PFSK-1 (cell line): ENCODE data around the gene PLAU.

ENCODE experiments used
- FOXP2 ChIP-seq: optimal IDR thresholded peaks from 2 replicates; pipeline ENCODE3; 2011; ENCODE audit warnings: borderline replicate concordance, control low read depth, inconsistent platforms; ENCODE audit not compliant: insufficient read depth; ENCODE audit errors: extremely low read length, extremely low read depth
- POLR2AphosphoS5 ChIP-seq: IDR thresholded peaks from 2 replicates; pipeline ENCODE4 v1.6.1; 2012; ENCODE audit warnings: low read depth, mild to moderate bottlenecking, control low read depth, low read length, moderate library complexity
- REST ChIP-seq, 2 experiments: IDR thresholded peaks; 2 replicates each; pipeline versions ENCODE4 v1.6.1 to v1.8.0; 2011 to 2012; ENCODE audit warnings: low read depth in 2 of 2, low read length in 2 of 2, control low read depth in 1 of 2, inconsistent platforms in 1 of 2, mild to moderate bottlenecking in 1 of 2, moderate library complexity in 1 of 2; ENCODE audit not compliant: insufficient read depth in 1 of 2
- SIN3A ChIP-seq: IDR thresholded peaks from 2 replicates; pipeline ENCODE4 v1.6.1; 2012; ENCODE audit warnings: mild to moderate bottlenecking, low read length, moderate library complexity, borderline replicate concordance; ENCODE audit not compliant: insufficient read depth
- TAF1 ChIP-seq: IDR thresholded peaks from 2 replicates; pipeline ENCODE4 v1.6.1; 2012; ENCODE audit warnings: low read length, control low read depth, borderline replicate concordance; ENCODE audit not compliant: insufficient read depth

The PLAU gene

GRCh38 chr10:73893426-73893825, 17.5 kb upstream of the PLAU start:
- TF ChIP-seq REST (IDR thresholded peaks at IDR 0.05; ENCODE audit: insufficient read depth in 1 of 2, low read depth in 2 of 2, low read length in 2 of 2) = no peak
- no peak for TF ChIP-seq SIN3A
- no peak for TF ChIP-seq POLR2AphosphoS5
- no peak for TF ChIP-seq FOXP2
- TF ChIP-seq TAF1 = no peak

GRCh38 chr10:73894245-73894971, 16.5 kb upstream of the PLAU start:
- TF ChIP-seq SIN3A = no peak
- TF ChIP-seq FOXP2 = no peak
- TF ChIP-seq POLR2AphosphoS5 = no peak
- no peak for TF ChIP-seq REST (IDR thresholded peaks at IDR 0.05; ENCODE audit: insufficient read depth in 1 of 2, low read depth in 2 of 2, low read length in 2 of 2)
- TF ChIP-seq TAF1 = no peak

GRCh38 chr10:73897693-73898092, 13.2 kb upstream of the PLAU start:
- no peak for TF ChIP-seq FOXP2
- TF ChIP-seq REST (IDR thresholded peaks at IDR 0.05; ENCODE audit: insufficient read depth in 1 of 2, low read depth in 2 of 2, low read length in 2 of 2) = no peak
- no peak for TF ChIP-seq SIN3A
- TF ChIP-seq POLR2AphosphoS5 = no peak
- no peak for TF ChIP-seq TAF1

- TF ChIP-seq POLR2AphosphoS5 = no peak
- TF ChIP-seq SIN3A = no peak
- TF ChIP-seq REST (IDR thresholded peaks at IDR 0.05; ENCODE audit: insufficient read depth in 1 of 2, low read depth in 2 of 2, low read length in 2 of 2) = no peak
- TF ChIP-seq TAF1 = no peak
- TF ChIP-seq FOXP2 = no peak
Observed at GRCh38 chr10:73898730-73899410, 12.1 kb upstream of the PLAU start.

GRCh38 chr10:73899423-73899822, 11.5 kb upstream of the PLAU start:
- TF ChIP-seq SIN3A (no peak), TAF1 (no peak), FOXP2 (no peak), REST (IDR thresholded peaks at IDR 0.05; ENCODE audit: insufficient read depth in 1 of 2, low read depth in 2 of 2, low read length in 2 of 2) (no peak), POLR2AphosphoS5 (no peak)
